NCI-H82 treated with DMSO at 0.1 percent for 48 hours (cell line): Measurements from ENCODE around the gene ZBTB39.
"Not testable (repeated sequence)": the region's sequence is repeated elsewhere in the genome, so short reads cannot be mapped to it uniquely, and the experiment has no call there.

Experiments used
- DNase-seq: peaks from one replicate; lab custom pipeline; 2025; ENCODE audit not compliant: unreplicated experiment; lab: John Stamatoyannopoulos, UW

The ZBTB39 gene

GRCh38 chr12:57001448-57001906 lies 4.9 kb downstream of the ZBTB39 start:
- no peak for DNase-seq

GRCh38 chr12:57000393-57000792 lies 6.0 kb downstream of the ZBTB39 start:
- no peak for DNase-seq

DNA sequence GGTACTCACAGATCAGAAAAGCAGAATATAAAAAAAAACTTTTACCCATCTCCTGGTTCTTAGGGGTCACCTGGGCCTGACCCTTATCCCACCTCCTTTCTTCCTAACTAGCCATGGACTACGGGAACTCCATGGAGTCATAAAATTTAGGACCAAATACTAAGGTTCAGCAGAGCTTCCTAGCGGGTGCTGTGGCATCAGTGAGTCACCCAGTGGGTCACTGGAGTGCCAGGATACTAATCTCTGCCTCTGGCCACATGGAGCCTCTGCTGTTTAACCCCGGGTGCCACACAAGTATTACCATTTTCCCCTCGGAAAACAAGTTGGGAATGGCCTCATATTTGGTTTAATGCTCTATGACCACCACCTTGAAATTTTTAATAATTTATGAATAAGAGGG lies 6.9 kb downstream of the ZBTB39 start:
- no peak for DNase-seq

GRCh38 chr12:56998981-56999380 lies 7.4 kb downstream of the ZBTB39 start:
- DNase-seq: no peak

GRCh38 chr12:56998316-56998715 lies 8.0 kb downstream of the ZBTB39 start:
- no peak for DNase-seq

GRCh38 chr12:56996793-56997545 lies 9.4 kb downstream of the ZBTB39 start:
- no peak for DNase-seq

- DNase-seq: no peak
Measured at GRCh38 chr12:56995930-56996496, 10.3 kb downstream of the ZBTB39 start.

- DNase-seq: no peak
Measured at GRCh38 chr12:56995201-56995929, 11.0 kb downstream of the ZBTB39 start.

DNA sequence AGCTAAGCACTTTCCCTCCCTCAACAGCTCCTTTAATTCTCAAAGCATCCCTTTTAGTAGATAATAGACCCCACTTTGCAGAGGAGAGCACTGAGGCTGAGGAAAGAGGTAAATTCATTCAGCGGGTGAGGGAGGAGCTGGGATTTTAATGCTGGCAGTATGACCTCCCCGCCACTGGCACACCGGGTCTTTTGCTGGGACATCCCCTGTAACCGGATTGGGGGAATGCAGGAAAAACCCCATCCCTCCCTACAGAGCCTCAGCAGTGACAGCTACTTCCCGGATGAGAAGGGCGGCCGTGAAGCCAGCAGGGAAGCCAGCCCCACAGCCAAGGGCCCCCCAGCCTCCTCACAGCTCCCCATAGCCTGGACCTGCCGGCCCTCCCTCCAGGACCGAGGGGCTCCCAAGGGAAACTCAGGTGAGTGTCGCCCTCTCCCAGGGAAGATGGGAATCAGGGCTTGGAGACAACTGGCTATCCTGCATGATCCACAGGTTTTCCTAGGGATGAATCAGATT lies 12.1 kb downstream of the ZBTB39 start:
- DNase-seq: no peak

GRCh38 chr12:56993346-56993745 lies 13.0 kb downstream of the ZBTB39 start:
- no peak for DNase-seq

DNA sequence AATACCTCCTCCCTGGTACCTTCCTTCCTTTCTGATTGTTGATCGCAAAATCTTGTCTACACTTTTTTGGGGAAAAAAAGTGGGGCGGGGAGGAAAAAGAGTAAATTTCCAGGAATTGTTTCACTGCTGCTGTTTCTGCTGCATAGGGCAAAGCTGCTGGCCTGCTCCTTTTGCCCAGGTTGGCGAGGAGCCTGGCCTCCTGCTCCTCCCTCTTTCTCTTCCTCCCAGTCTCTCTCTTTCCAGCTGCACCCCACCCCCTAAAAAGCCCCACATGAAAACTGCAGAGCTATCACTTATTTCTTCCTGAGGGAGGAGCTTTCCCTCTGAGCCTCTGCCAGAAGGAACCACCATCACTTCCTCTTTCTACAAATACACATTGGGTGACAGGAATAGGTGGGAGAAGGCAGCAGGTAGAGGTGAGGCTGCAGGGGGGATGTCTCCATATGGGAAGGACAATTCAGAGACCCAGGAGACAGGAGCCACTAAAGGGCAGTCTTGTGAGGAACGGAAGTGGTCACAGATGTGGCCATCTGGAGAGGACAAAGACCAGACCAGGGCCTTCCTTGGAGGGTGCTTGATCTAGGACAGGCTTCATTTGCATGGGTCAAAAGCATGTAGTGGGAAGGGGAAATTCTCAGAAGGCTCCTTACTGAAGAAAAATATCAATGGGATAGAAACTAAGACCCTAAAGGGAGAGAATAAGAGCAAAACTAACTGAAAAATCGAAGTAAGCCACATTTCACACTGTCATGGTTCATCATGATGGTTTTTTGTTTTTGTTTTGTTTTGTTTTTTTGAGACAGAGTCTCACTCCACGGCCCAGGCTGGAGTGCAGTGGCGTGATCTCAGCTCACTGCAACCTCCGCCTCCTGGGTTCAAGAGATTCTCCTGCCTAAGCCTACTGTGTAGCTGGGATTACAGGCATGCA lies 14.8 kb downstream of the ZBTB39 start:
- no peak for DNase-seq

GRCh38 chr12:56990648-56991318 lies 15.6 kb downstream of the ZBTB39 start:
- no peak for DNase-seq

DNA sequence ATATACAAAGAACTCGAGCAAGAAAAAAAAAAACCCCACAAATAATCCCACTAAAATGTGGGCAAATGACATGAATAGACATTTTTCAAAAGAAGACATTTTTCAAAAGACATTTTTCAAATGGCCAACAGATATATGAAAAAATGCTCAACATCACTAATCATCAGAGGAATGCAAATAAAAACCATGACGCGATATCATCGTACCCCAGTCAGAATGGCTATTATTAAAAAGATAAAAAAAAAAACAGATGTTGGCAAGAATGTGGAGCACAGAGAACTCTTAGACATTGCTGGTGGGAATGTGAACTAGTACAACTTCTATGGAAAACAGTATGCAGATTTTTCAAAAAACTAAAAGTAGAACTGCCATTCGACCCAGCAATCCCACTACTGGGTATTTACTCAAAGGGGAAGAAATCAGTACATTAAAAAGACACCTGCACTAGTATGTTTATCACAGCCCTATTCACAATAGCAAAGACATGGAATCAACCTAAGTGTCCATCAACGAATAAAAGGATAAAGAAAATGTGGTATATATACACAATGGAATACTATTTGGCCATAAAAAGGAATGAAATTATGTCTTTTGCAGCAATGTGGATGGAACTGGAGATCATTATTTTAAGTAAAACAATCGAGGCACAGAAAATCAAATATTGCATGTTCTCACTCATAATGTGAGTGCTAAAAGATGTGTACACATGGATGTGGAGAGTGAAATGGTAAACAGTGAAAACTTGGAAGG lies 16.3 kb downstream of the ZBTB39 start:
- no peak for DNase-seq

DNA sequence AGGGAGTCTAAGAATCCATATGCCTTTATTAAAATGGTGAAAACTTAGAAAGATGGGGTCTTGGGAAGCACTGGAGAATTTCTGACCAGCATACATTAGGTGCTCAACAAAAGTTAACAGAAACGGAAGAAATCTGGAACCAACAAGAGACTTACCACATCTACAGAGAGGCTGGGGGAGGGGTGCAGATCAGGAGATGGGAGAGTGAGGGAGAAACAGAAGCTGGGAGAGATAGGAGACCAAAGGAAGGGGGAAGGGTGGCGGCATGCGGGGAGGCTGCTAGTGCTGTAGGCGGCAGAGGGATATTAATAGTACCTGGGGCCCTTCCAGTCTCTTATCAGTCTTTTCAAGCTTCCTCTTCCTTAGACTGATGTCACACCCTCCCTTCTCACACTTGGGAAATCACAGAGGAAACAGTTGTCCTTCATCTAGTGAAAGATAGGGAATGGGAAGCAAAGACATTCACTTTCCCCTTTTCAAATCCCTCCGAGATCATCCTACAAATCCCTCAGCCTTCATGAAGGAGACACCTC lies 18.1 kb downstream of the ZBTB39 start:
- no peak for DNase-seq

- DNase-seq: peak; percentile 71
Measured at GRCh38 chr12:56987551-56988053, 18.7 kb downstream of the ZBTB39 start.

GRCh38 chr12:56987011-56987410 lies 19.3 kb downstream of the ZBTB39 start:
- no peak for DNase-seq

GRCh38 chr12:56985714-56986113 lies 20.6 kb downstream of the ZBTB39 start:
- not testable (repeated sequence) for DNase-seq

DNA sequence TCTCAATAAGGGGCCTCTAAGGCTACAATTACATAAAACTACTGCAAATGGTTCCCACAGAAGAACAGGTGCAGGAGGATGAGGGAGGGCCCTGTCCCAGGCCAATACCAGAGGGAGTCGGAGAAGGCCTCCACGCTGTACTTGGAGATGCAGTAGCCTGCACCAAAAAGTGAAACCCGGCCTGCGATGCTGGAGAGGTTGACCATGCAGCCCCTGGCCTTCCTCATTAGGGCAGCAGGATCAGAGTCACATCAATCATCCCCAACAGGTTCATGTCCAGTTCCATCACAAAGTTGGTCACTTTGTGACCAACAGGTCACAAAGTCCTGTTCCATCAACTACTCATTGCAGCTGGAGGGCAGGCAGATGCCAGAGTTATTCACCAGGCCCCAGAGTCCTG lies 23.0 kb downstream of the ZBTB39 start:
- DNase-seq: no peak
